Dermis blood vessel endothelial cell (primary cell): Measurements from ENCODE around the gene CHN1. TPM values are rescaled to one million over a fixed set of nuclear protein-coding genes. Genes with fewer than 3 reads are reported as not detected.

ENCODE experiments used
- DNase-seq: peaks from one replicate; pipeline ENCODE4 v3.0.0; 2010
- total RNA-seq: library from RNA; depleted of rRNA; stranded (reverse); fragments of >200 nt; gene quantifications from 2 replicates; pipeline ENCODE4 v1.2.3, GENCODE V29; 2014

The CHN1 gene
- total RNA-seq, 1 donor from 2014 or later, result 18.5 TPM

DNA sequence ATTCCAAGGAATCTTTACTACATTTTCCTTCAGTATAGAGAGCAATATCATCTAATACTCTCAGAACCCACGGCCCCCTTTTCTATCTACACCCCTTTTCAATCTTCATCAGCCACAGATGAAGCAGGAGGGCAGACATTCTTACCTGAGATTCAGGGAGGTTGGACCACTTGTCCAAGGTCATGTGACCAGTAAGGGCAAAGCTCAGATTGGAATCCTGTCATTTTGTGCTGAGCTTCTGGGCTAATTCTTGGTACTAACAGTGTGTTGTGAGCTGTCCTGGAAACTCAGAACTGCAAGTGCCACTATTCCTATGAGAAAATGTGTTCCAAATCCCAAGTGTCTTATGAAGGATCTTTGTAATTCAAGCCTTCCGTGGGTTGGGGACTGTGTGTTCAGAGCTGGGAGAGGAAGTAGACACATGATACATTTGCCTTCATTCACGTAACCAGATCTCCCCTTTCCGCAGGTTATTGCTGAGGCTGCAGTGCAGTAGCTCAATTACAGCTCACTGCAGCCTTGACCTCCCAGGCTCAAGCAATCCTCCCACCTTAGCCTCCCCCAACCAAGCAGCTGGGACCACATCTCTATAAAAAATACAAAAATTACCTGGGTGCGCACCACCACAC, 244.2 kb downstream of the CHN1 start:
- DNase-seq, result no peak

DNA sequence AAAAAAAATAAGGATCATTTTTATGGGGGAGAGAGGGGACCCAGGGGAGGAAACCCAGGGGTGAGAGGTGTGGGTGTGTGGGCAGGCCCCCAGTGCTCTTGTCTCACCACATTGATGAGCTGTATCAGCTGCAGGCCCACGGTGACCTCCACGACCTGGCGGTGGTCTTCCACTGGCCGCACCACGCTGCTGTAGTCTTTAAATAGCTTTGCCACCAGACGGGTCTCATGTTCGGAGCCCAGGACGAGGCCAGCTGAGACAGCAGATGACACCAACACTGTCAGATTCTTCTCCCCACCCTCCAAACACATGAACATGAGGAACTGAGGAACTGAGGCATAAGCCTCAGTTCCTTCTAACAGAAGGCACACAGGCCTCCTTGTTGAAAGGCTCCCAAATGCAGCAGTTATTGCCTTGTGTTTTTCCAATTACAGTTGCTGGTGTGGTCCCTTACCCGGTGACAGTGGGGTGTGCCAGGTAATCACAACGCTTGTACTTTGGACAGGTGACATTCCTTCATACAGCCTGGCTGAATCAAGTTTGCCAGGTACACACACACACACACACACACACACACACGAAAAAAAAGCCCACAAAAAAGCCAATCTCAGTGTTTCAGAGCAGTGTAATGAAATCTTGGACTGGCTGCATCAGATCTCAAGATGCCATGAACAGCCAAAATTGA, 245.7 kb downstream of the CHN1 start:
- DNase-seq, result no peak

DNA sequence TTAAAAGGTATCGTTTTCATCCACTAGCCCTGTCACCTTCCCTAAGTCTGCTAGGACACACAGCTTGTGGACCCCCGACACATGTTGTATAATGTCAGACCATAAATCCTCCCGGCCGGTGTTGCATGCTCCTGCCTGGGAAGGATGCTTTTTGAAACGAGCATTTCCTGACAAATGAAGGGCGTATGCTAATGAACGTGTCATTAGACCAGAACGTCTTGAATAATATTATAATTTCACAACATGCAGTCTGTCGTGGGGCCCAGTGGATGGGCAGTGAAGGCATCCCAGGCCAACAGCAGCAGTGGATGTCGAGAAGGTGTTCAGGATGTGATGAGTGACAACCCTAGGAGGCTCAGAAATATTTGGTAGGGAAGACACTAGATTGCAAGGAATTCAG, 248.4 kb downstream of the CHN1 start:
- no peak for DNase-seq

DNA sequence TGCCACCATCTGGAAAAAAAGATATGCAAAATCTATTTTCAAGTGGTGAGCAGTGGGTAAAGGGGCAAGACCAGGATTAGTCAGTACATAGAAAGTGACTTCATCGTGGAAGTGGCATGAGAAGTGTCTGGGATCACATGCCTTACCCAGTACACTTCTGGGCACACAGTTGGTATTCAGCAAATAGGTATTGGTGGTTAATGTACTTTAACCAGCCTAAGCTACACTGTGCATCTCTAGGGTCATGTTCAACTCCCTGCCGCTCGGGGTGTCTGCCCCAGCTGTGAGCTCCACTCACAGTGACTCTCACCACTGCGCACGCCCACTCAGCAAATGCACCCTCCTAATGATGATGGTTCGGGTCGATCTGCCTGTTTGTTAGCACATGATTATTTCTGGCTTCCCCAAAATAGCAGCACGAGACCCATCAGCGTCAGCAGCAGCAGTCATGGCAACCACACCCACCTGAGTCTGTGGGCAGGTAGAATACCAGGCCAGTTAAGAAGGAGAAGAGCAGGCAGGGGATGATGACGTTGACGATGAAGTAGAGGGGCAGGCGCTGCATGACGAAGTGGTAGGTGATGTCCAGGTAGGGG, 252.0 kb downstream of the CHN1 start:
- DNase-seq, result no peak

DNA sequence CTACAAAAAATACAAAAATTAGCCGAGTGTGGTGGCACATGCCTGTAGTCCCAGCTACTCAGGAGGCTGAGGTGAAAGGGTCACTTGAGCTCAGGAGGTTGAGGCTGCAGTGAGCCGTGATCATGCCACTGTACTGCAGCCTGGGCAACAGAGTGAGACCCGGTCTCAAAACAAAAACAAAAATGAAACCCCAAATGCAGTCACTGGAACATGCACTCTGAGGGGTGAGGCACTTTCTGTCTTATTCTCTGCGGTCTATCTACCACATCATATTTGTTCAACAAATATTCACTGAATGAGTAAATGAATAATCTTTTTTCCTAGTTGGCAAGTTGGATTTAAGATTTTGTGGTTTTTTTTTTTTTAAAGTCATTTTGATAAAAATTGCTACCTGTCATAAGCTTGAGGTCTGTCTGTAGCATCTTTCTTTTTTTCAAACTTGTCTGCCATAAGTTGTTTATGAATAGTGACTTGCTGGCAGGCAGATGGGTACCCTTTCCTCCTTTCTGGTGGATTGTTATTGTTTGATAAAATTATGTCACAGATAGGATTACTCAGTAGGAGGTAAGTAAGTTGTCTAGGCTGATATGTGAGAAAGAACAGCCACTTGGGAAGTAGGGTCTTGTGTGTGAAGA, 252.7 kb downstream of the CHN1 start:
- DNase-seq, result no peak

DNA sequence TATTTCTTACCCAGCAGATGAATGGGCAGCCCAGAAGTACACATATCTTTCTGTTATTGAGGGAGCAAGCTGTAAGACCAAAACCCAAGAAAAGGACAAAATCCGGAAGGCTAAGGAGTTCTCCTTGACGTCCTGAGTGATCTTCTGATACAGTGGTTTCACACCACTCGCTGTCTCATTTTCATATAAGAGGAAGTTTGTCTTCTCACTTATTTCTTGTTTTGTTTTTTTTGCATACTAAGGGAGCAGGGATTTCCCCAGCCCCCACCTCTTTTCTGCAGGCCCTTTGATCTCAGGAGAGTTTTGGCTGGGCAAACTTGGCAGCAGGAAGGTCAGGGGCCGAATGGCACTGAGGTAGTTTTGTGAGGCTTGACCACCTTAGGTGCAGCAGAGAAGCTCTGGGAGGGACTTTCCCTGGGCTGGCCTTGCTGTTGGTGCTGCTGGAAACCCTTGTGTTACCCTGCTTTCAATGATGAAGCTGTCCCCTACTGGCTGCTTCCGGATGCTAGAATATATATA, 254.2 kb downstream of the CHN1 start:
- DNase-seq, result no peak

DNA sequence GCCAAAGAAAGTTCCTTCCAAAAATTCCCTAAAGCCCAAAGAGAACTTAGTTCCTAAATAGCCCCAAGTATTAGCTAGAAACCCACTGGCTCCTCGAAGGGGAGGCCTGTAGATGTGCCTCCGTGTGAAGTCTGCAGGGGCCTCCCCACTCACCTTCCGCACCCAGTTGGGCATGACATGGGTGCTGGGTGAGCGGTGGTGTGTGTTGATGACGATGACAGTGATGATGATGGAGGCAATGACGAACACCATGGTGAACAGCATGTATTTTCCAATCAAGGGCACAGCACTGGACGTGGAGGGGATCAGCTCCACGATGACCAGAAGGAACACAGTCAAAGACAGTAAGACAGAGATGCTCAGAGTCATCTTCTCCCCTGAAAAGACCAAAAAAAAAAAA, 255.4 kb downstream of the CHN1 start:
- DNase-seq, result no peak

DNA sequence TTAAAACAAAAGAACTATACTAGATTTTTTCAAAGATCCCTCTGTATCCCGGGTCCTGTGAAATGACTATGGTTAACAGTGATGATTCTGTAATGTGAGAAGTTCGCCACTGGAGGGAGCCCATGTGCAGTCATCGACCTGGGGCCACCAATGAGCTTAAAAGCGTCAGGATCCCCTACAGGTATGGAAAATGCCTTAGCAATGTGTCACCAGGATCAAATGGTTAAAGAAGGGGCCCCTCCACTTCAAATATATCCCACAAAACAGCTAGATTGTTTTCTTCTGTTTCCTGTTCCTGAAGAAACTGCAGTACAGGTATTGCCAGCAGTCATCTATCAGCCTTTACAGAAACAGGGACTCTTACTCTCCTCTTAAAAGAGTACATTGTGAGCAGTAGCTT, 256.2 kb downstream of the CHN1 start:
- DNase-seq, result peak; percentile 78

Other genes starting within 250 kb of the CHN1 start
- 0.51 TPM in 2 replicates for gene CHRNA1, start 240.9 kb downstream of the CHN1 start, total RNA-seq
- gene ATF2, start 162.8 kb upstream of the CHN1 start, total RNA-seq, result 56.8 and 66.5 TPM in 2 replicates
- 84.7 and 98.7 TPM in 2 replicates for gene ATP5MC3, start 176.3 kb upstream of the CHN1 start, total RNA-seq